MM.1S (cell line): ENCODE measurements around the gene TMEM154.

Source experiments
- DNase-seq: peaks from one replicate; pipeline ENCODE4 v3.0.0-alpha.2; 2015
- H2AFZ ChIP-seq: fragments of 300-600 bp; sonication (generic); 2 replicates; pipeline ENCODE4 v1.6.0; 2016; ENCODE audit warnings: antibody characterized with exemption, low read length
- H3F3A ChIP-seq: fragments of 300-600 bp; sonication (generic); 2 replicates; pipeline ENCODE4 v1.6.1; 2016; ENCODE audit warnings: mild to moderate bottlenecking, antibody characterized with exemption, low read length, moderate library complexity, mixed read lengths; ENCODE audit not compliant: insufficient read depth
- H3K27ac ChIP-seq: fragments of 300-600 bp; sonication (generic); 2 replicates; pipeline ENCODE4 v1.5.1; 2016; ENCODE audit warnings: mild to moderate bottlenecking, low read length
- H3K27me3 ChIP-seq: fragments of 300-600 bp; sonication (generic); replicated peaks from 2 replicates; pipeline ENCODE4 v1.6.0; 2016; ENCODE audit warnings: low read length; ENCODE audit not compliant: insufficient read depth
- H3K36me3 ChIP-seq: fragments of 300-600 bp; sonication (generic); replicated peaks from 2 replicates; pipeline ENCODE4 v1.6.1; 2016; ENCODE audit warnings: mild to moderate bottlenecking, low read length, mixed read lengths; ENCODE audit not compliant: insufficient read depth
- H3K4me1 ChIP-seq: fragments of 300-600 bp; sonication (generic); 2 replicates; pipeline ENCODE4 v1.6.1; 2016; ENCODE audit warnings: low read length, mixed read lengths
- H3K4me2 ChIP-seq: fragments of 300-600 bp; sonication (generic); 2 replicates; pipeline ENCODE4 v1.6.0; 2016; ENCODE audit warnings: low read depth, low read length
- H3K4me3 ChIP-seq: fragments of 300-600 bp; sonication (generic); 2 replicates; pipeline ENCODE4 v1.5.1; 2016; ENCODE audit warnings: low read length, mixed read lengths
- H3K79me2 ChIP-seq: fragments of 300-600 bp; sonication (generic); 2 replicates; pipeline ENCODE4 v1.6.1; 2016; ENCODE audit warnings: mixed run types, low read length, mixed read lengths
- H3K9ac ChIP-seq: fragments of 300-600 bp; sonication (generic); 2 replicates; pipeline ENCODE4 v1.6.1; 2016; ENCODE audit warnings: low read length, mixed read lengths
- H3K9me2 ChIP-seq: fragments of 300-600 bp; sonication (generic); replicated peaks from 2 replicates; pipeline ENCODE4 v1.6.1; 2016; ENCODE audit warnings: mild to moderate bottlenecking, low read length, mixed read lengths; ENCODE audit not compliant: insufficient read depth
- H3K9me3 ChIP-seq: fragments of 300-600 bp; sonication (generic); replicated peaks from 2 replicates; pipeline ENCODE4 v1.6.1; 2016; ENCODE audit warnings: mild to moderate bottlenecking, low read length, mixed read lengths; ENCODE audit not compliant: insufficient read depth
- H4K20me1 ChIP-seq: fragments of 300-600 bp; sonication (generic); 2 replicates; pipeline ENCODE4 v1.6.1; 2016; ENCODE audit warnings: mild to moderate bottlenecking, low read length, moderate library complexity, mixed read lengths; ENCODE audit not compliant: insufficient read depth
- EZH2 ChIP-seq: fragments of 300-600 bp; sonication (generic); optimal IDR thresholded peaks from 2 replicates; pipeline ENCODE3; 2017; ENCODE audit warnings: low read depth, mild to moderate bottlenecking, antibody characterized with exemption, low read length, mixed read lengths
- EZH2phosphoT487 ChIP-seq: fragments of 300-600 bp; sonication (generic); IDR thresholded peaks from 2 replicates; pipeline ENCODE4 v1.6.1; 2018; ENCODE audit warnings: antibody characterized with exemption, low read length
- TF ChIP-seq, protein P1 (sequence below): fragments of 300-600 bp; sonication (generic); IDR thresholded peaks from 2 replicates; pipeline ENCODE4 v1.5.1; 2016; ENCODE audit warnings: antibody characterized with exemption, low read length, mixed read lengths

The TMEM154 gene

DNA sequence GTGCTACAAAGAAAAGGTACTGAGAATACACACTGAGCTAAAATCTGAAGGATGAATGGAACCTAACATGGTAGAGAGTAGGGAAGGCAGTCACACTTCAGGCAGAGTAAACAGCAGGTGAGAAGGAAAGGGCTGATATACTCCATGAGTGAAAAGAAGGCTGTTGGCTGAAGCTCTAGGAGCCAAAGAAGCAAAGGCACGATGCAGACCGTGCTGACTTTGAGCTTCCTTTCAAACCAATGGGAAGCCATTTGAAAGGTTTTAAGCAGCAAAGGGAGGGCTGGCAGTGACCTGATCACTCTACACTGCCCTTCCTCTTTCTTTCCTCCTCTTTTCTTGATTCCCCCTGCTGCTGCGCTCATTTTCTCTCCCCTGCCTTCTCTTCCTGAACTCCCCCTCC, 66.4 kb downstream of the TMEM154 start:
- H3K36me3 ChIP-seq = no peaks in the 10 kb centered on the region
- no peaks in the 10 kb centered on the region for H4K20me1 ChIP-seq
- no peak overlapping the region for H3K4me2 ChIP-seq
- no peaks in the 10 kb centered on the region for H3K9me2 ChIP-seq
- no peaks in the 10 kb centered on the region for H3K27me3 ChIP-seq
- no peak for TF ChIP-seq EZH2
- TF ChIP-seq, protein P1, sequence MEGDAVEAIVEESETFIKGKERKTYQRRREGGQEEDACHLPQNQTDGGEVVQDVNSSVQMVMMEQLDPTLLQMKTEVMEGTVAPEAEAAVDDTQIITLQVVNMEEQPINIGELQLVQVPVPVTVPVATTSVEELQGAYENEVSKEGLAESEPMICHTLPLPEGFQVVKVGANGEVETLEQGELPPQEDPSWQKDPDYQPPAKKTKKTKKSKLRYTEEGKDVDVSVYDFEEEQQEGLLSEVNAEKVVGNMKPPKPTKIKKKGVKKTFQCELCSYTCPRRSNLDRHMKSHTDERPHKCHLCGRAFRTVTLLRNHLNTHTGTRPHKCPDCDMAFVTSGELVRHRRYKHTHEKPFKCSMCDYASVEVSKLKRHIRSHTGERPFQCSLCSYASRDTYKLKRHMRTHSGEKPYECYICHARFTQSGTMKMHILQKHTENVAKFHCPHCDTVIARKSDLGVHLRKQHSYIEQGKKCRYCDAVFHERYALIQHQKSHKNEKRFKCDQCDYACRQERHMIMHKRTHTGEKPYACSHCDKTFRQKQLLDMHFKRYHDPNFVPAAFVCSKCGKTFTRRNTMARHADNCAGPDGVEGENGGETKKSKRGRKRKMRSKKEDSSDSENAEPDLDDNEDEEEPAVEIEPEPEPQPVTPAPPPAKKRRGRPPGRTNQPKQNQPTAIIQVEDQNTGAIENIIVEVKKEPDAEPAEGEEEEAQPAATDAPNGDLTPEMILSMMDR = no peak
- TF ChIP-seq EZH2phosphoT487 = no peak
- H3F3A ChIP-seq = no peaks in the 10 kb centered on the region
- no peaks in the 10 kb centered on the region for H3K79me2 ChIP-seq
- H3K9me3 ChIP-seq = no peaks in the 10 kb centered on the region
- DNase-seq = no peak
- no peak overlapping the region for H2AFZ ChIP-seq
- no peak overlapping the region for H3K4me3 ChIP-seq
- no peak overlapping the region for H3K27ac ChIP-seq
- no peak overlapping the region for H3K9ac ChIP-seq
- H3K4me1 ChIP-seq = peaks cover 12% of the 10 kb centered on the region

- TF ChIP-seq EZH2 (no peak), EZH2phosphoT487 (no peak)
- TF ChIP-seq, protein P1 = no peak
These were observed 69.7 kb downstream of the TMEM154 start for GRCh38 chr4:152610131-152610530.

DNA sequence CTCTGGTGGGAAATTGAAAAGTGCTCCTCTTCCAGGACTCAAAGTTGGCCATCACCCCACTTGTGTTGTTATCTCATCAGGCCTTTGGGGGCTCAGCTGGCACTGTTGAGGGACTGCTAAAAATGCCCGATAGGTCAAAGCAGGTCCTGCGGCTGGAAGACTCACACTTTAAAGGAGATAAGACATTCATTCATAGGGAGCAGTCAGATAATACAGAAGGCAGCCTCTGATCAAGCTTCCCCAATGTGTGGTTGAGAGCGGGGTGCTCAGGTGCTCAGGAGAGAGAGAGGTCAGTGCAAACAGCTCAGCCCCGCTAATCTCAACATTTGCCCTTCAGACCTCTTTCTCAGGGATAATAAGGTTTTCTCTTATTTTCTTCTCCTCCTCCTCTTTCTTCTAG, 70.3 kb downstream of the TMEM154 start:
- H3K4me3 ChIP-seq = no peak overlapping the region
- H3F3A ChIP-seq = no peaks in the 10 kb centered on the region
- no peaks in the 10 kb centered on the region for H3K79me2 ChIP-seq
- DNase-seq = no peak
- no peaks in the 10 kb centered on the region for H4K20me1 ChIP-seq
- H3K9me3 ChIP-seq = no peaks in the 10 kb centered on the region
- no peak overlapping the region for H2AFZ ChIP-seq
- H3K9me2 ChIP-seq = no peaks in the 10 kb centered on the region
- no peak overlapping the region for H3K27ac ChIP-seq
- TF ChIP-seq EZH2 (no peak), EZH2phosphoT487 (no peak)
- TF ChIP-seq, protein P1 = no peak
- no peak overlapping the region for H3K4me2 ChIP-seq
- H3K4me1 ChIP-seq = peaks cover 12% of the 10 kb centered on the region
- no peaks in the 10 kb centered on the region for H3K36me3 ChIP-seq
- H3K27me3 ChIP-seq = no peaks in the 10 kb centered on the region
- H3K9ac ChIP-seq = no peak overlapping the region

More at GRCh38 chr4:152610131-152610530, 69.7 kb downstream of the TMEM154 start:
- Histone ChIP-seq H3F3A (no peaks in the 10 kb centered on the region), H4K20me1 (no peaks in the 10 kb centered on the region), H3K27me3 (no peaks in the 10 kb centered on the region), H3K4me1 (peaks cover 12% of the 10 kb centered on the region), H3K36me3 (no peaks in the 10 kb centered on the region), H2AFZ (no peak overlapping the region), H3K9me3 (no peaks in the 10 kb centered on the region), H3K27ac (no peak overlapping the region), H3K4me2 (no peak overlapping the region), H3K9ac (no peak overlapping the region), H3K4me3 (no peak overlapping the region), H3K9me2 (no peaks in the 10 kb centered on the region), H3K79me2 (no peaks in the 10 kb centered on the region)
- DNase-seq = no peak
